ENCODE measurements around the gene FGF2.
"Not testable (repeated sequence)": the region's sequence is repeated elsewhere in the genome, so short reads cannot be mapped to it uniquely, and the experiment has no call there.

Gene FGF2

GRCh38 chr4:122945136-122945535 lies 118.5 kb downstream of the FGF2 start:
- not testable (repeated sequence) for DNase-seq

GRCh38 chr4:122946142-122946541 lies 119.5 kb downstream of the FGF2 start:
- no peak for DNase-seq

All from hematopoietic multipotent progenitor cell treated with erythropoietin and hydrocortisone succinate and interleukin-3 and kit ligand, for 8 days (in vitro differentiated cells).